Astrocyte (in vitro differentiated cells and primary cell): Measurements from ENCODE around the gene UPK3BL2. TPM values are rescaled to one million over a fixed set of nuclear protein-coding genes. Genes with fewer than 3 reads are reported as not detected.
"Not testable (repeated sequence)": the region's sequence is repeated elsewhere in the genome, so short reads cannot be mapped to it uniquely, and the experiment has no call there.

Experiments
- DNase-seq: peaks from one replicate; pipeline ENCODE4 v3.0.0-alpha.2; 2010; ENCODE audit warnings: low read depth
- FAIRE-seq: peaks from 2 replicates; lab custom pipeline; 2011; peaks lifted over from hg19 to GRCh38; lab: Jason Lieb, UNC
- H2AFZ ChIP-seq: 2 replicates; pipeline ENCODE4 v1.6.0; 2012; ENCODE audit warnings: low read depth, low read length, inconsistent platforms
- H3K27ac ChIP-seq: 2 replicates; pipeline ENCODE4 v1.5.1; 2011; ENCODE audit warnings: low read depth, low read length, inconsistent platforms
- H3K27me3 ChIP-seq: 2 replicates; pipeline ENCODE4 v1.6.0; 2011; ENCODE audit warnings: low read length, inconsistent platforms; ENCODE audit not compliant: insufficient read depth
- H3K36me3 ChIP-seq: 2 replicates; pipeline ENCODE4 v1.5.1; 2011; ENCODE audit warnings: low read length, inconsistent platforms; ENCODE audit not compliant: insufficient read depth
- H3K4me1 ChIP-seq: 2 replicates; pipeline ENCODE4 v1.5.1; 2011; ENCODE audit warnings: low read length, inconsistent platforms; ENCODE audit not compliant: insufficient read depth
- H3K4me2 ChIP-seq: 2 replicates; pipeline ENCODE4 v1.6.0; 2012; ENCODE audit warnings: low read length, inconsistent platforms
- H3K4me3 ChIP-seq: 2 replicates; pipeline ENCODE4 v1.5.1; 2011; ENCODE audit warnings: low read depth, mild to moderate bottlenecking, low read length, inconsistent platforms; ENCODE audit not compliant: insufficient read depth
- H3K79me2 ChIP-seq: 2 replicates; pipeline ENCODE4 v1.6.0; 2012; ENCODE audit warnings: mild to moderate bottlenecking, low read length, inconsistent platforms; ENCODE audit not compliant: insufficient read depth
- H3K9ac ChIP-seq: 2 replicates; pipeline ENCODE4 v1.6.0; 2012; ENCODE audit warnings: mild to moderate bottlenecking, low read length, inconsistent platforms
- H3K9me3 ChIP-seq: 2 replicates; pipeline ENCODE4 v1.5.1; 2012; ENCODE audit warnings: low read depth, mild to moderate bottlenecking, low read length, inconsistent platforms; ENCODE audit not compliant: insufficient read depth
- H4K20me1 ChIP-seq: 2 replicates; pipeline ENCODE4 v1.6.0; 2012; ENCODE audit warnings: low read length, inconsistent platforms; ENCODE audit not compliant: insufficient read depth
- H3K27ac Mint-ChIP-seq: one replicate; pipeline ENCODE4 v1.8.0; 2021; ENCODE audit warnings: mild to moderate bottlenecking, mixed read lengths; ENCODE audit not compliant: unreplicated experiment
- H3K27me3 Mint-ChIP-seq: one replicate; pipeline ENCODE4 v1.8.0; 2021; ENCODE audit warnings: low read depth, mixed read lengths; ENCODE audit not compliant: unreplicated experiment
- H3K36me3 Mint-ChIP-seq: one replicate; pipeline ENCODE4 v1.8.0; 2021; ENCODE audit warnings: low read depth, mixed read lengths; ENCODE audit not compliant: unreplicated experiment
- H3K4me1 Mint-ChIP-seq: one replicate; pipeline ENCODE4 v1.8.0; 2021; ENCODE audit warnings: low read depth, mixed read lengths; ENCODE audit not compliant: unreplicated experiment
- H3K4me3 Mint-ChIP-seq: one replicate; pipeline ENCODE4 v1.8.0; 2021; ENCODE audit warnings: mild to moderate bottlenecking, moderate library complexity, mixed read lengths; ENCODE audit not compliant: unreplicated experiment
- H3K9me3 Mint-ChIP-seq: one replicate; pipeline ENCODE4 v1.8.0; 2021; ENCODE audit warnings: mild to moderate bottlenecking, mixed read lengths; ENCODE audit not compliant: unreplicated experiment
- total RNA-seq: library from RNA; stranded (reverse); gene quantifications from 2 replicates; pipeline ENCODE4 v1.2.1, GENCODE V29; 2021

UPK3BL2 gene
- total RNA-seq, 1 donor from 2014 or later: 3.4 TPM

GRCh38 chr7:102550808-102551422 lies 7.4 kb upstream of the UPK3BL2 start, which contains the start of gene SPDYE2:
TSS of gene SPDYE2 (plus strand) at chr7:102551226. CDS start at chr7:102553256, 2,030 bp downstream.
- not testable (repeated sequence) for H4K20me1 ChIP-seq, H2AFZ ChIP-seq, H3K4me1 Mint-ChIP-seq, H3K4me3 ChIP-seq, H3K36me3 Mint-ChIP-seq, H3K4me3 Mint-ChIP-seq, H3K79me2 ChIP-seq, H3K4me1 ChIP-seq, H3K36me3 ChIP-seq, H3K27ac Mint-ChIP-seq, DNase-seq, H3K27ac ChIP-seq, H3K9me3 Mint-ChIP-seq, H3K4me2 ChIP-seq, FAIRE-seq, H3K9ac ChIP-seq, H3K27me3 ChIP-seq, H3K27me3 Mint-ChIP-seq, H3K9me3 ChIP-seq

GRCh38 chr7:102546353-102546752 lies 2.9 kb upstream of the UPK3BL2 start:
- H2AFZ ChIP-seq, H3K9me3 ChIP-seq, H3K27me3 Mint-ChIP-seq, H3K4me1 ChIP-seq, DNase-seq, H3K36me3 Mint-ChIP-seq, H4K20me1 ChIP-seq, FAIRE-seq, H3K4me1 Mint-ChIP-seq, H3K9ac ChIP-seq, H3K27ac ChIP-seq, H3K4me2 ChIP-seq, H3K4me3 ChIP-seq, H3K36me3 ChIP-seq, H3K79me2 ChIP-seq, H3K27me3 ChIP-seq, H3K9me3 Mint-ChIP-seq, H3K27ac Mint-ChIP-seq, H3K4me3 Mint-ChIP-seq: not testable (repeated sequence)

- DNase-seq, H4K20me1 ChIP-seq, H3K27ac Mint-ChIP-seq, H2AFZ ChIP-seq, H3K4me3 ChIP-seq, H3K4me2 ChIP-seq, H3K27ac ChIP-seq, H3K4me3 Mint-ChIP-seq, H3K4me1 ChIP-seq, H3K9me3 ChIP-seq, H3K9me3 Mint-ChIP-seq, H3K9ac ChIP-seq, H3K36me3 Mint-ChIP-seq, H3K27me3 Mint-ChIP-seq, H3K4me1 Mint-ChIP-seq, H3K36me3 ChIP-seq, FAIRE-seq, H3K79me2 ChIP-seq, H3K27me3 ChIP-seq: not testable (repeated sequence)
Observed at GRCh38 chr7:102545288-102545687, 1.8 kb upstream of the UPK3BL2 start.

GRCh38 chr7:102544372-102544771 lies 876 bp upstream of the UPK3BL2 start:
- not testable (repeated sequence) for FAIRE-seq, H3K4me3 ChIP-seq, H3K9me3 Mint-ChIP-seq

GRCh38 chr7:102542771-102543170 lies 725 bp downstream of the UPK3BL2 start:
- not testable (repeated sequence) for H3K27ac ChIP-seq, H3K4me1 Mint-ChIP-seq, H3K9me3 ChIP-seq, H2AFZ ChIP-seq, FAIRE-seq, H3K4me2 ChIP-seq, DNase-seq, H4K20me1 ChIP-seq, H3K9ac ChIP-seq, H3K27me3 ChIP-seq, H3K27me3 Mint-ChIP-seq, H3K9me3 Mint-ChIP-seq, H3K36me3 ChIP-seq, H3K36me3 Mint-ChIP-seq, H3K4me1 ChIP-seq, H3K27ac Mint-ChIP-seq, H3K4me3 Mint-ChIP-seq, H3K4me3 ChIP-seq, H3K79me2 ChIP-seq

More at GRCh38 chr7:102544372-102544771, 876 bp upstream of the UPK3BL2 start:
- not testable (repeated sequence) for H3K4me2 ChIP-seq, H3K4me3 Mint-ChIP-seq, H3K27me3 Mint-ChIP-seq, H3K9me3 ChIP-seq, H3K36me3 Mint-ChIP-seq, H3K36me3 ChIP-seq, H3K27ac Mint-ChIP-seq, H3K79me2 ChIP-seq, H4K20me1 ChIP-seq, H3K27ac ChIP-seq, H3K9ac ChIP-seq, H3K4me1 ChIP-seq, H2AFZ ChIP-seq, H3K27me3 ChIP-seq, H3K4me1 Mint-ChIP-seq, DNase-seq

- not testable (repeated sequence) for H3K27me3 Mint-ChIP-seq, H3K4me1 Mint-ChIP-seq
Observed at GRCh38 chr7:102542083-102542482, 1.4 kb downstream of the UPK3BL2 start.

More at GRCh38 chr7:102542083-102542482, 1.4 kb downstream of the UPK3BL2 start:
- H3K9ac ChIP-seq, H3K4me3 ChIP-seq, H3K27ac Mint-ChIP-seq, H2AFZ ChIP-seq, H3K9me3 ChIP-seq, H3K36me3 Mint-ChIP-seq, H3K36me3 ChIP-seq, H3K9me3 Mint-ChIP-seq, H3K4me3 Mint-ChIP-seq, H3K27me3 ChIP-seq, H4K20me1 ChIP-seq, FAIRE-seq, H3K79me2 ChIP-seq, H3K27ac ChIP-seq, H3K4me2 ChIP-seq, H3K4me1 ChIP-seq, DNase-seq: not testable (repeated sequence)
